GM21737 (cell line): ENCODE measurements around the gene MAP2K3.
"Not testable (repeated sequence)": the region's sequence is repeated elsewhere in the genome, so short reads cannot be mapped to it uniquely, and the experiment has no call there.

Source experiments
- ATAC-seq: cut with Tn5 transposase; IDR thresholded peaks from one replicate; pipeline ENCODE4 v1.9.1; 2021; ENCODE audit warnings: mild to moderate bottlenecking, moderate library complexity; ENCODE audit not compliant: unreplicated experiment

Gene MAP2K3

DNA sequence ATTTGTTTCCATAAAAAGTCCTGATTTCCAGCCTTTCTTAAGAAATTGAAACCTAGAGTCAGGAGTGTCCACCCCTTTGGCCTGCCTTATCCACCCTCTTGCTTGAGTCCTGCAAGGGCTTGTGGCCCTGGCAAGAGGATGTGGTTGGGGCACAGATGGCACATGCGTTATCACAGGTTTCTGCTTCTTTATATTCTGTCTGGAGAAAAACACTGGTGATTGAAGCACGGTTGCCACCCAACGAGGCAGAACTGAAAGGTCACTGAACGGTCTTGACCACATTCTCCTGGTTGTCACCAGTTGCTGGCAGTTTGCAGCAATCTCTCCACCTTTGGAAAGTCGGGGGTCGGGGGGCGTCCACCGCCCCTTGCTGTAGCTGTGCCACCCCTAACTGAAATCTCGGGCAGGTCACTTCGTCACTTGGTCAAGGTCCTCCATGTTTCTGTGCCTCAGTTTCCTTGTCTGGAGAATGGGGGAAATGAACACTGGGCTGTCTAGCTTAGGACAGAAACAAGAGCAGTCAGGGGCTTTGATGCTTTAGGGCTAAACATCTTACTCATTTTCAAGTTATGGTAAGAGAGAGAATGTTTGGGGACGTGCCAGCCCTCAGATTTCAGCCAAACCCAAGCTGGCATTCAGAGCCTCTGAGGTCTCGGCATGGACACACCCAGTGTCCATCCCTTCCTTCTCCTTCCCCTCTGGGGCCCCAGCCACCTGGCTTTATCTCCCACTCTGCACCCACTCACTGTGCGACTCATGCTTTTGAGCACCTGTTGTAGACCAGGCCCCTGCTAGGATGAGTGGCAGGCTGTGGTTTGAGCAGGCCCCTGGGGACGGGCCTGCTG lies 63.8 kb downstream of the MAP2K3 start:
- not testable (repeated sequence) for ATAC-seq

DNA sequence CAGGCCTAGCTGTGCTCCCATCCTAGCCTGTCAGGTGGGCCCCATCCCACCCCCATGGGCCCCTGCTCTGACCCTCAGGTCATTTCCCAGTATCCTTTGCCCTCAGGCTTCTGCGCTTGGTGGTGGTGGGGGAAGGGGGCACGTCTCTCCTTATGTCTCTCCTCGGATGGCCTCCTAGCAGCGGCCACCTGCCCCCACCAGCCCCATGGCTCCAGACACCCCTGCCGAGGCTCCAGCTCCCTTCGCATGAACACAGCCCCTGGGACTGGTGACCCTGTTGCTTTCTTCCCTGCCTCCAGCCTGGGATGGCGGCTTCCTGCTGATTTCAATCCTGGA lies 64.4 kb downstream of the MAP2K3 start:
- ATAC-seq = not testable (repeated sequence)

GRCh38 chr17:21349358-21350050 lies 65.0 kb downstream of the MAP2K3 start:
- not testable (repeated sequence) for ATAC-seq

DNA sequence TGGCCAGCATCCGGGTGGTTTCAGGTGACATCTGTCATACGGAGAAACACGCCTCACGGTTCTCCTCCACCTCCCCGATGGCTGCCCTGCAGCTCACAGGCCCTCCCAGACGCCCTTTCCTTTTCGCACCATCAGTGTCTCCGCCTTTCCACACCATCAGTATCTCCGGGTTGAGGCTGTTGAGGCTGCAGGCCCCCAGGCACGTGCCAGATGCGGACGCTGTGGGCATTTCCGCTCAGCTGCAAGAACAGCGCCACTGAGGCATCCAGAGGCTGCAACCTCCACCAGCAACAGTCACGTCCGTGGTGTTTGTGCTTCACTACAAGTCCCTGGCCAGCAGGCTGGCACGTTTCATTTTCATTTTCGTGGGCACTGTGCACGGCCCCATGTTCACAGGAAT lies 66.0 kb downstream of the MAP2K3 start:
- ATAC-seq = not testable (repeated sequence)

DNA sequence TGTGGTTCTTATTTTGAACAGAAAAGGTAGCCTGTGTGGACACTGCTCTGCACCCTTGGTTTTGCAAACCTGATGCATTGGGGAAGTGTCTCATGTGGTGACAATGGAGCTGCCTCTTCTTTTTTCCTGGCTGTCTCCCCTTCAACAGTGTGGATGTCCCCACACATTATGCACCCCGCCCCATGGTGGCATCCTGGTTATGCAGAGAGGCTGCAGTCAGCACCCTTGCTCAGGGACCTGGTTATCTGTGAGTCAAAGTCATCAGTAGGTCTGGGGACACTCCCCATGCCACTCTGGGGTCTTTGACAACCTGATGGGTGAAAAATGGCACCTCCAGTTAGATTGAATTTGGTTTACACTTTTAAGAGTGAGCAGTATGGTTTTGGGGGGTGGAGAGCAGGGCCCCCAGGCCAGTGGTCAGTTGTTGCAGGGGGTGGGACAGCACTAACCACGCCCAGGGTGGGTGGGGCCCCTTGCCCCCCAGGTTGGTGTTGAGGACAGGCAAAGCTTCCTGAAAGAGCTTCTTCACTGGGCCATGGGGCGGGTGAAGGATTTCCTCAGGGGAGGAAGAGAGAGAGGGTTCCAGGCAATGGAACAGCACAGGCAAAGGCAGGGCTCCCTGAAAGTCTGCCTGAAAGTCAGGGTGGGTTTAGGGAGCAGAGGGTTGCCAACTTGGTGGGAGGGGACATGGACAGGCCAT lies 67.0 kb downstream of the MAP2K3 start:
- no peak for ATAC-seq

DNA sequence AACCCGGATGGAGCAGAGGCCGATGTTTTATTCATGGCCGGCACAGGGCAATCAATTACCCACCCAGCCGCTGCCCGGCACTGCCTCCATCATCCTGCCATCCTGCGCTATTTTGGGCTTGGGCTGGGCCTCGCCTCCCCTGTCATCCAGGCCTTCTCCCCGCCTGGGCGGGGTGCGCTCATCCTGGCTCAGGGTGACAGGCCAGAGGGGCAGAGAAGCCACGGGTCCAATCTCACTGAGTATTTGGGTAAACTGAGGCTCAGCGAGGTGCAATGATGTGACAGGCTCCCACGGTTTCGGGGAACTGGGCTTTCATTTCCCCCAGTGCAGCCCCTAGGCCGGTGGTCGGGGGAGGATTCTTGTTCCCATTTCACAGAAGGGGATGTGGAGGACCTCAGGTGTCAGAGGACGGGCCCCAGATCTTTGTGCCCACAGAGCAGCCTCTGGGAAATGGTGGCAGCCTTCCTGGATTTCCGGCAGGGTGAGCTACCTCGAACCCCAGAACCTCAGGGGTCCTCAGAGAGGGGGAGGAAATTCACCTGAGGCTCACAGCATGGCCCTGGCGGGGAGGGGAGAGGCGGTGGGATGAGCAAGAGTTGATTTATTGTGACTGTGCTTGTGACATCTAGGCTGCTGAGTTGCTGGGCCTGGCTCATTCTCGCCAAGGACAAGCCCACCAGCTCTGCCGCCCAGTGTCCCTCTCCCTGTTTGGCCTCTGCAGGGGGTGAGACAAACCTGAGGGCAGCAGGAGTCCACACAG lies 67.9 kb downstream of the MAP2K3 start:
- ATAC-seq = no peak

DNA sequence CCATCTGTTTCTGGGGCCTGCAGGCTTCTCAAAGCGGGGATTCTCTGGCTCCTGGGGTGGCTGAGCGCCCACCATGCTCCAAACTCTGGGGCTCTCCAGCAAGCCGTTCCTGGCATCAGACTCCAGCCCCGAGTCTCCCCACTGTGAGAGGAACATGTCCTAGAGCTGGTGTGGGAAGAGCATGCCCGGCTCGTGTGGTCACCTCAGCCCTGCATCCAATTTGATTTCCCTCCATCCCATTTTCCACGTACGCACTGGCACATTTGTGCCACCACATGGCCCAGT lies 68.4 kb downstream of the MAP2K3 start:
- ATAC-seq = no peak

DNA sequence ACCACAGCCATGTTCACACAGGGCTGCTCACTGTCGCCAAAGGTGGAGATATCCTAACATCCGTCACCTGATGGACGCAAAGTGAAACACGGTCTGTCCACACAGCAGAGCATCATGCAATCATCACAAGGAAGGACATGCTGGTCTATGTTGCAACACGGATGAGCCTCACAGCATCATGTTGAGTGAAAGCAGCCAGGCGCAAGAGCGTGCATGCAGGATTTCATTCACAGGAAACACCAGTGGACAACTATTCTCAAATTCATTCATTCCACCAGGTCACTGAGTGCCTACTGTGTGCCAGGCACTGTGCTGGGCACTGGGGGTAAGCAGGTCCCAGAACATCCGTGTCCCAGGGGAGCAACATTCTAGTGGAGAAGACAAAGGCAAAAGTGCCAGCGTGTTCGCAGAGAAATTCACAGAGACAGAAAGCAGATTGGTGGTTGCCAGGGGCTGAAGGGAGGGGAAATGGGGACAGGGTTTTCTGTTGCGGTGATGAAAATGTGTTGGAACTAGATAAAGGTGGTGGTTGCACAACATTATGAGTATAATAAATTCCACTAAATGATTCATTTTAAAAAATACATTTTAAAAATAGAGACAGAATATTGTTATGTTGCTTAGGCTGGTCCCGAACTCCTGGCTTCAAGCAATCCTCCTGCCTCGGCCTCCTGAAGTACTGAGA lies 69.0 kb downstream of the MAP2K3 start:
- ATAC-seq = no peak

DNA sequence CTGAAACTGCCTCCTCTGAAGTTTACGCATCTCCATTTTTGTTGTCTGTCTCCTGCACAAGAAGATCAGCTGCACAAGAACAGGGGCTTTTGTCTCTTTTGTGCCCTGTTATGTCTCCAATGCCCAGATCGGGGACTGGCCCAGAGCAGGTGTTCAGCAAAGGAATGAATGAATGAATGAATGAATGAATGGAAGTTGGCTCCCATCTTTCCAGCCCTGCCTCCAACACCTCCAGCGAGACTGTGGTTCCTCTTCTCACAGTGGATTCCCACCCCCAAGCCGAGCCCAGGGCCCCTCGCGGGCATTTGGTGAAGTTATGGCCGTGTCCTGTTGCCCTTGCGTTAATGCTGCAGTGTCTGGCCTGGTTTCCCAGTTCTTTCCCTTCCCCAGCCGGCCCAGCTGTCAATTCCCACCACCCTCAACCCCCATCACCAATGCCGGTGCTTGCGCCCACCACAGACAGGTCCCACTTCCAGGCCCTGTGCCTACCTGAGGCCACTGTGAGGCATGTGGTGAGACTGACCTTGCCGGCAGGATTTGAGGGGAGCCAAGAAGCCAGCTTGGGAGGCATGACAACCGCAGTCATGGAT lies 70.4 kb downstream of the MAP2K3 start:
- ATAC-seq = no peak

- ATAC-seq = no peak
These were observed 71.1 kb downstream of the MAP2K3 start for GRCh38 chr17:21355586-21355985.

DNA sequence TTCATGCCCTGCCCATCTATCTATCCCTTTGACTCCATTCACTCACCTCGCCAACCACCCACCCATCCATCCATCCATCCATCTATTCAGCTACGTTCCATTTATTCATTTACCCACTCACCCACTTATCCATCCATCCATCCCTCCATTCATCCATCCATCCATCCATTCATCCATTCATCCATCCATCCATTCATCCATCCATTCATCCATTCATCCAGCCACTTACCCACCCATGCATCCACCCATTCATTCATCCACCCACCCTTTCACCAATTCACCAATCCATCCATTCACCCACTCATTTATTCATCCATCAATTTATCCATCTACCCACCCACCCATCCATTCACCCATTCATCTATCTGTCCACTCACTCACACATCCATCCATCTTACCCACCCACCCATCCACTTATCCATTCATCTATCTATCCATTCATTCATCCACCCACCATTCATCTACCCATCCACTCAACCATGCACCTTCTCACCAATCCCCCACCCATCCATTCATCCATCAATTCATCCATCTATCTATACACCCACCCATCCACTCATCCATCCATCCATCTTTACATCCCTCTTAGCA lies 72.1 kb downstream of the MAP2K3 start:
- ATAC-seq = no peak

DNA sequence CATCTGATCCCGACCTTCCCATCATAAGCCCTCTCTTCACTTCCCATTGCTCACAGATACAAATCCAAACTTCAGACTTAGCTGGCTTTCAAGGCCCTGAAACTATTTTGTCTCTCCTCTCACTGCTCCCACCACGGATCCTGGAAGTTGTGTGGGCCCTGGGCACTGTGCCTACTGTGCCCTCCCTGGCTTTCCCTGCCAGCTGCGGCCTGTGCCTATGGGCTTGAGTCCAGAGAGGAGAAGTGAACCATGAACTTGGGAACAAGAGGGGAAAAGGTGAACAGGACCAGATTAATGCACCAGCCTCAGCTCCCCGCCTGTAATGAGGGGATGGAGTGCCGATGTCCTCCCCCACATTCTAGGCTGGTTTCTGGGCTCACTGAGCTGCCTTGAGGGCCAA lies 72.8 kb downstream of the MAP2K3 start:
- no peak for ATAC-seq

DNA sequence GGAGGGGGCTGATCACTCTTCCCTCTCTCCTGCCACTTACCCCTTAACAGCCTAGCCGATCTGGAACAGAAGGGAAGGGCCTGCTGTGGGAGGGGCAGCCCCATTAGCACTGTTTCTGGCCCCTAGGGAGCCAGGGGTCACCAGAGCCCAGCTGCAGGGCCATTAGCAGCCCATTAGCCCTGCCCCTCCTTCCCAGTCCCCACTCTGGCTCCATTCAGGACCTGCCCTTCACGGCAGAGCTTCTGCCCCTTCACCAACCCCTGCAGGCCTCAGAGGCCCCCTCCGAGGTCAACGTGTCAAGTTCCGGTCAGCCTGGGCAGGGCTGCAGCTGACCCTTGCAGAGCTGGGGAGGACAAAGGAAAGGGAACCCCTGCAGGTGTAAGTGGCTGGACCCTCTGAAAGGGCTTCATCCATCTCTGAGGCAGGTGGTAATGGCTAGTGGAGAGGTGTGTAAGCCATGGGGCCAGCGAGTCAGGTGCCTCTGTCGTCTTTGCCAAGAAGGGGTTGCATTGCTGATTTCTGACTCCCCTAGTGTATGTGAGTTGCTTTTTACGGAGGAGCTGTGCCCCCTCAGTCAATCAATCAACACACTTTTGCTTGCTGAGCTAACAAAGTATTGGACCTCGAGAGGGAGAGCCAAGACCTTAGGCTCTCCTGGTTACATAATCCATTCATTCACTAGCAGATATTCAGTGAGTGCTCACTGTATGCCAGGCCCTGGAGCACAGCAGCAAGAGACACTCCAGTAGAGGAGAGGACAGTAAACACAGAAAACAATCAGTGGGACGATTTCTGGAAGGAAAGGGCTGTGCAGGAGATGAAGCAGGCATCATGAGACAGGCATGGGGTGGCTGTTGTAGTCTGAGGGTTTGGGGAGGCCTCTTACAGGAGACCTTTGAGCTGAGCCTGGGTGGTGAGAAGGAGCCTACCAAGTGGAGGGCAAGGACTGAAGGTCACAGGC lies 73.5 kb downstream of the MAP2K3 start:
- no peak for ATAC-seq

DNA sequence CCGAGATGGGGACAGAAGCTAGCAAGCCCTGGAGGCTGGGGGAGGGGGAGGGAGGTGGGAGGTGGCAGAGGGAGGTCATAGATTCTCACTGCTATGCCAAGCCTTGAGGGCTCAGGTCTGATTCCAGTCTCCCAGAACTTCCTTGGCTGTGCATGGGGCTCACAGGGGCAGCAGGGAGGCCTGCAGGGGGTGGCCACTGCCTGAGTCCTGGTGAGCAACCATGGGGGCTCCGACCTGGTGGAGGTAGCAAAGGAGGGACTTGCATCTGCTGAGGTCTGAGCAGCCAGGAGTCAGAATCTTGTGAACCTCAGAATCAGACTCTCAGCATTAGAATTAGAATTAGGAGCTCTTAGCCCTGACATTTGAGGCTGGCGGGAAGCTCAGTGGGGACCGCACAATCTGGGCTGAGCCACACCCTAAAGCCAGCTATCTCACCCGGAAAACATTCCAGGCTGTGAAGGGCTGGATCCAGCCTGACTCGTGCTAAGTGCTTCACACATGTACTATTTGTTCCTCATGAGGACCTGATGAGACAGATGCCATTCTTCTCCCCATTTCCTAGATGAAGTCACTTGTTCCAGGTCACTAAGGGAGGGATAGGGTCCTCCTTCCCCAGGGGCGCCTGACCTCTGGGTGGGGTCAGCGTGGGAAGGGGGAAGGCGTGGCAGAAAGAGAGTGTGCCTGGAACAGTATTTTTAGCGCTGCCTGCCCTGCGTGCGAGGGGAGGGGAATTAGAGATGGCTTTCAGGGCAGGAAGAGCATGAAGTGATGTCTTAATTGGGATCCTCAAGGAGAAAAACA lies 74.4 kb downstream of the MAP2K3 start:
- ATAC-seq = no peak

DNA sequence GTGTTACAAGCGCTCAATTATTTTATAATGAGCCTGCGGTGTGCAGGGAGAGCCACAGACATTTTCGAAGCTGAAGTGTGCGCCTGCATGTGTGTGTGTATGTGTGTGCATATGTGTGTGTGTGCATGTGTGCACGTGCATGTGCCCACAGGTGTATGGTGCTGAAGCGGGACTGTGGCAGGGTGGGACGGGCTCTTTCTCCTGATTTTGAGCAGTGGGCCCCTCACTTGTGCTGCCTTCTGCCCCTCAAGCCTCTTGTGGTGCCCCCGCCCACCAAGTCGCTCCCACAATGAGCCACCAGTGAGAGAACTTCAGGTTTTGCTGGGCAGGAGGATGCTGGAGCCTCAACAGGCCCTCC lies 75.0 kb downstream of the MAP2K3 start:
- ATAC-seq = no peak

GRCh38 chr17:21360048-21360447 lies 75.5 kb downstream of the MAP2K3 start:
- no peak for ATAC-seq

DNA sequence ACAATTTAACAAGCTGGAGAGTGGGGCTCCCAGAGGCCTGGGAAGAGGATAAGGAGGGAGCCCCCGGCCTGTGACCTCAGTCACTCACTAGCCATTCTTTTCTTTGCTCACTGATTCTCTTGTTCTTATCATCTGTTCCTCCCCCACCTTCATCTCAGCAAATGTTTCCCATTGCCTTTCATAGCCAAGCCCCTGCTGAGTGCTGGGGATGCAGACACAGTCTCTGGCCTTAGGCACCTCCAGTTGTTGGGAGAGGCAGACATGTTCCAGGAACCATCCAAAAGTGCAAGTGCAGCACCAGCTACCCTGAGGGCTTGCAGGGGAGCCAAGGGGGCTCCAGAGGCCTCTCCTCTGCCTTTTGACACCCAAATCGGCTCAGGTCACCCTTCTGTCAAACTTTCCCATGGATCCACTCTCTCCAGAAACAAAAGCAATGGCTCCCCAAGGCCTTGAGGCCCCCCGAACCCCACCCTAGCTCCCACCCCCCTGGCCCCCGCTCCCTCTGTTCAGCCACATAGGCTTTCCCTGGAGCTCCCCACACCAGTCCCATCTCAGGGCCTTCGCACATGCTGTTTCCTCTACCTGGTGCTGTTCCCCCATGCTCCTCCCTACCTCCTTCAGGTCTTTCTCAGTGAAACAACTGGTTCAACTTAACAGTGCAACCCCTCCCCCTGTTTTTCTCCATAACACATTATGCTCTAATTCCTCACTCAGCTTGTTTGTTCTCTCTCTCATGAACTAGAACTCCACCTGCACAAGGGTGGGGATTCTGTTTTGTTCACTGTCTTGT lies 76.7 kb downstream of the MAP2K3 start:
- no peak for ATAC-seq
